ENCODE data around the gene PIK3CD.

The PIK3CD gene

DNA sequence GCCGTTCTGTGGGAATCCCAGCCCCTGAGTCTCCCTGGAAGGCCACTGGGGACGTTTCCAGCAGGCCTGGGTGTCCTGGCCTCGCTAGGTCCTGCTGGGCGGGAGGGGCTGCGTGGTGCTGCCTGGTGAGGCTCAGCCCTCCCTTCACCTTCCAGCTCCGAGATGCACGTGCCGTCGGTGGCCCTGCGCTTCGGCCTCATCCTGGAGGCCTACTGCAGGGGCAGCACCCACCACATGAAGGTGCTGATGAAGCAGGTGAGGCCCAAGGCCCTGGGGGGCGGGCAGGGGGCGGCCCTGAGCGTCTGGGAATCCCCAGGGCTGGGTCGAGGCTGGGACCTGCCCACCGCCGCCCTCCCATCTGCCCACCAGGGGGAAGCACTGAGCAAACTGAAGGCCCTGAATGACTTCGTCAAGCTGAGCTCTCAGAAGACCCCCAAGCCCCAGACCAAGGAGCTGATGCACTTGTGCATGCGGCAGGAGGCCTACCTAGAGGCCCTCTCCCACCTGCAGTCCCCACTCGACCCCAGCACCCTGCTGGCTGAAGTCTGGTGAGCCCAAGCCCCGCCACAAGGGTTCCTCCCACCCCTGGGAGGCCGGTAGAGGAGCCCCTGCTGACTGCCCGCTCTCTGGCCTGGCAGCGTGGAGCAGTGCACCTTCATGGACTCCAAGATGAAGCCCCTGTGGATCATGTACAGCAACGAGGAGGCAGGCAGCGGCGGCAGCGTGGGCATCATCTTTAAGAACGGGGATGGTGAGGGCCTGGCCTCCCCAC is 70.3 kb downstream of the PIK3CD start:
- DNase-seq: no peak

GRCh38 chr1:9722378-9722749 is 70.8 kb downstream of the PIK3CD start:
- no peak for DNase-seq

GRCh38 chr1:9723068-9723805 is 71.7 kb downstream of the PIK3CD start:
- DNase-seq: no peak

- DNase-seq: no peak
Measured at GRCh38 chr1:9723926-9724325, 72.4 kb downstream of the PIK3CD start.

GRCh38 chr1:9724706-9725476 is 73.4 kb downstream of the PIK3CD start:
- peak; percentile 51 for DNase-seq

- no peak for DNase-seq
Measured at GRCh38 chr1:9726406-9726805, 74.9 kb downstream of the PIK3CD start.

- no peak for DNase-seq
Measured at GRCh38 chr1:9726905-9727595, 75.5 kb downstream of the PIK3CD start.

DNA sequence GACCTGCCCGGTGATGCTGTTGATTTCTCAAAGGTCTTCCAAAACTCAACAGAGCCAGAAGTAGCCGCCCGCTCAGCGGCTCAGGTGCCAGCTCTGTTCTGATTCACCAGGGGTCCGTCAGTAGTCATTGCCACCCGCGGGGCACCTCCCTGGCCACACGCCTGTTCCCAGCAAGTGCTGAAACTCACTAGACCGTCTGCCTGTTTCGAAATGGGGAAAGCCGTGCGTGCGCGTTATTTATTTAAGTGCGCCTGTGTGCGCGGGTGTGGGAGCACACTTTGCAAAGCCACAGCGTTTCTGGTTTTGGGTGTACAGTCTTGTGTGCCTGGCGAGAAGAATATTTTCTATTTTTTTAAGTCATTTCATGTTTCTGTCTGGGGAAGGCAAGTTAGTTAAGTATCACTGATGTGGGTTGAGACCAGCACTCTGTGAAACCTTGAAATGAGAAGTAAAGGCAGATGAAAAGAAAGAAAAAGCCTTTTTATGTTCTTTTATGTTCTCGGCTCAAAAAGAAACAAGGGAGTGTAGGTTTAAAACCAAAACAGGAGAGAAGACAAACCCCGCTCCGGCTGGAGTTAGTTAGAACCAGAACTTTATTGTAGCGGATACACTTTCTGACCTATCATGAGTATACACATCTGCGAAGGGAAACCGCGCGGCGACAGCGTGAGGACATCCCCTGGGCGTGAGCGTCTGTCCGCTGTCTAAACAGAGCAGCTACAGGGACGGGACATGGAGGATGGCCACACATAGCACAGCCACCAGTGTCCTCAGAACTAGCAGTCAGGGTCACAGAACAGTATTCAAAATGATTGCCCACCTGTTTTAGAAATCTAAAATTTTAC is 77.1 kb downstream of the PIK3CD start:
- DNase-seq: peak; percentile 69

DNA sequence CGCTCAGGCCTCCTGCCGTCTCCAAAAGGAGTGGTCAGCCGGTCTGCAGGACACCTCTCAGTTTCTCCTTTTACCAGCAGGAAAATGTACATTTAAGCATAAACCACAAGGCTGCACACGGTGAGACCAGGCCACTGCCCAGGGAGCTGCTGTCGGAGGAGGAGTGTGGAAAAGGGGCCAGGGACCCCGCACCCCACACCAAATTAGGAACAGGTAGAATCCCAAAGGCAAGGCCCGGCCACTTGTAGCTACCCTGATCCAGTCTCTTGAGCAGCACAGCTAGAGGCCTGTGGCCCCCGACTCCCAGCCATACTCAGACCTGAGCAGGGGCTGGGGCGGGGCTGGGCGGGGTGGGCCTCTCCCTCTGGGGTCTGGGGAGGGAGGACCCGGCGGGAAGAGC is 78.0 kb downstream of the PIK3CD start:
- no peak for DNase-seq

- peak; percentile 92 for DNase-seq
Measured at GRCh38 chr1:9730096-9730901, 78.8 kb downstream of the PIK3CD start.

- DNase-seq: no peak
Measured at GRCh38 chr1:9731051-9731537, 79.6 kb downstream of the PIK3CD start.

- DNase-seq: no peak
Measured at GRCh38 chr1:9731561-9731960, 80.0 kb downstream of the PIK3CD start.

DNA sequence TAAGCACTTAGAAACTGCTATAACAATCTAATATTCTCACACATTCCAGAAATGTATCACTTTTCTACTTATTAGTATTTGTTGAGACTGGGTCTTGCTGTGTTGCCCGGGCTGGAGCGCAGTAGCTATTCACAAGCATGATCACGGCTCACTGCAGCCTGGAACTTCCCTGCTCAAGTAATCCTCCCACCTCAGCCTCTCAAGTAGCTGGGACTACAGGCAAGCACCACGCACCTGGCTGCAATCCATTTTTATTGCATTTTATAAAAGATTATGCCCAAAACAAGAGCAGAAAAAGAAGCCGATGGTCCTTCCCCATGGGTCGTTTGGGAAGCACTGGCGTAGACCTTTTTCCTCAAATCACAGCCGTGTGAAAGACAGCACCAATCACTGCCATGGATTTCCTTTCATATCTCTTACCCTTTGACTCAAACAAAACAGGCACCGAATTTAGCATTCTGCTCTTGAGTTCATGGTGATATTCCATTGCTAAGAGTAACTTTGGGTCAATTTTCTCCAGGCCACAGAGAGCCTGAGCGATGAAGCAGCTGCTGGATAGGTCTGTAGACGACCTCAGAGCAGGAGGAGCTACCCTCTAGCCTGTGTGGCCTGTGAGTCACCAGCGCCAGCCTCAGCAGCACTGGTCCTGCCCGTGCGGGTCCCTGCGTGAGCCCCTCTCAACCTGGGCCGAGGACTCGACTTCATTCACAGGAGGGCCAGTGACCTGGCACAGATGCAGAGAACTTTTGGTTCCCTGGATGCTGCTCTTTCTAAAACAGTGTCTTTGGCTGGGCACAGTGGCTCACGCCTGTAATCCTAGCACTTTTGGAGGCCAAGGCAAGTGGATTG is 80.8 kb downstream of the PIK3CD start:
- no peak for DNase-seq

DNA sequence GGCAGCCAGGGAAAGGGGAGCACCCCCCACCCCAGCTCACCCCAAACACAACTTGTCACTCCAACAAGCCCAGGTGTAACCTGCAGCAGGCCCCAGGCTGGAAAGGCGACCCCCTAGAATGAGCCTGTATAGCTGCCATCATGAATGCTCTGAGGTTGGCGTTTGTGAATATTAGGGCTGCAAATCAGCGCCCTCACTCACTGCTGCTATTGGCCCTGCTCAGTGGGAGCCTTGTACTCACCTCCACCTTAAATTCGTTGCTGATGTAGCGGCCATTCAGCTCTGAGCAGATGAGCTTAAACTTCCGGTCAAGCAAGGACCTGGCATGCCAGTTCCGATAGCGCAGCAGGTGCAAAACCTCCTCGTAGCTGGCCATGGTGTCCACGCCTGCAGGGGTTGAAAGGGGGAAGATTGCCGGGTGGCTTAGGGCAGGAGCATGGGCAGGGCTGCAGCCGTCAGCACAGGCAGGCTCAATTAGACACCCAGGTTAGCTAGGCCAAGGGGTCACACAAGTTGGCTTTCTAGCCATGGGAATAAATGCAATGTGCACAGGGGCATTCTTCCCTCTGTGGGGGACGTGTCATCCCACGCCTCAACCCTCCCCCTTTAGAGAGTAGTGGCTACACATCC is 81.7 kb downstream of the PIK3CD start:
- DNase-seq: no peak

DNA sequence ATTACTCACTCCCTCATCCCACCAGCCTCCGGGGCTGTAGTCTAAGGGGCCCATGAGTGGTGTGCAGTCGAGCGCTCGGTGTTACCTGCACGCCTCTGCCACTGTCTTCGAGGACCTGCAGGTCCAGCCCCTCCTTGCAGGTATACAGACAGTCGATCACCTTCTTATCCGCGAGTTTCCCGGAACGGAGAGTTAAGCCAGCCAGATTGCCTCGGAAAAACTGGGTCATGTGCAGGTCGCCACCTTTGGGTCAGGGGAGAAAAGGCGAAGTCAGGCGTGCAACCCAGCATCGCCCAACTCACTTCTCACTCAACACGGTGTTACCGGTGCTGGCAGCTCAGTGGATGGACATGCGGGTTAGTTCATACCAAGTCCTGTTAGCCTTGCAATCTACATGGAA is 84.3 kb downstream of the PIK3CD start:
- DNase-seq: no peak

DNA sequence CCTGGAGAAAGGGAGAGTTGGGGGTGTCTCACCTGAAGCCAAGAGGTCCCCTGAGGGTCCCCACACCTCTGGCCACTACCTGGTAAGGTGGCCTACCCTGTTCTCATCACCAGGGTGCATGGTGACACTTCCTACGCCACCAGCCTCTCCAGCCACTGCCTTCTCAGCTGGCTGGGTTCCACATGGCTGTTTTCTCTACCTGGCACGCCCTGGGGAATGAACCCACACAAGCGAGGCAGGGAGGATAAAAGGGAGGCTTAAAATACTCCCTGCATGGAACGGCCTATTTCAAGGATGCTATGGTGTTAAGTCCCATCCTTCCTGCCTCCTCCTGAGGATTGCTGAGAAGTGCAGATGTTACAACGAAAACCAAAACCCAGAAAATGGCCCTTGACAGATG is 84.7 kb downstream of the PIK3CD start:
- DNase-seq: no peak

GRCh38 chr1:9737057-9737456 is 85.5 kb downstream of the PIK3CD start:
- DNase-seq: peak; percentile 33

DNA sequence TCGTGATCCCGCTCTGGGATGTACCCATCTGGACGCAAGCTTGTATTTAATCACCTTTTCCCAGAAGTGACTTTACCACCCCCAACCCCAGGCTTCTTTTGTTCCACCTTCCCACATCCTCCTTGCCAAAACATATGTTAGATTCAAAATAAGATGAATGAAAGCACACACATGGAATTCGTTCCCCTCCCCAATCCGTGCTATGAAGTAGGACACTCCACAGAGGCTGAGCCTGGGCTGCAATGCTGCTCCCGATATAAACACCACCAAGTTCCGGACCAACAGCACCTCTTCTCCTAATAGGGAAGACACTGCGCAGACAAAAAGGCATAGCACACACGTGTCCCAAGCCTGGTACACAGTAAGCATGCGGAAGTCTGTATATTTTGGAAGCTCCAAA is 86.1 kb downstream of the PIK3CD start:
- DNase-seq: no peak

GRCh38 chr1:9744106-9744799 is 92.7 kb downstream of the PIK3CD start:
- DNase-seq: no peak

All from MV-4-11 (cell line).